CD8-positive, alpha-beta memory T cell (primary cell): ENCODE data around the gene CACNA2D1. TPM values are rescaled to one million over a fixed set of nuclear protein-coding genes. Genes with fewer than 3 reads are reported as not detected.

Experiments
- CTCF ChIA-PET: fragments of 350-600 bp; sonication (Branson Sonifier 250); formaldehyde crosslinking; loops from one replicate; lab custom pipeline; 2021; ENCODE audit warnings: antibody characterized with exemption; lab: Charles Lee
- POLR2A ChIA-PET: fragments of 350-600 bp; sonication (Branson Sonifier 250); formaldehyde crosslinking; loops from one replicate; lab custom pipeline; 2021; ENCODE audit warnings: antibody characterized with exemption; lab: Charles Lee
- DNase-seq, 5 donors: peaks; one replicate each; pipeline versions ENCODE4 v3.0.0 to v3.0.0-alpha.2; 2020 to 2022; ENCODE audit warnings: mixed read lengths in 1 of 5
- H3K27ac ChIP-seq: one replicate; pipeline ENCODE4 v1.7.0; 2013; ENCODE audit warnings: low read depth, mild to moderate bottlenecking, low read length, moderate library complexity
- H3K27me3 ChIP-seq: 2 replicates; pipeline ENCODE4 v1.7.0; 2013; ENCODE audit warnings: low read length, mild to moderate bottlenecking; ENCODE audit not compliant: insufficient read depth, poor library complexity, severe bottlenecking
- H3K36me3 ChIP-seq: 2 replicates; pipeline ENCODE4 v1.7.0; 2013; ENCODE audit warnings: mild to moderate bottlenecking, low read length, moderate library complexity; ENCODE audit not compliant: insufficient read depth
- H3K4me1 ChIP-seq: 2 replicates; pipeline ENCODE4 v1.7.0; 2013; ENCODE audit warnings: mild to moderate bottlenecking, low read length, moderate library complexity; ENCODE audit not compliant: insufficient read depth
- H3K4me3 ChIP-seq: 2 replicates; pipeline ENCODE4 v1.7.0; 2013; ENCODE audit warnings: mild to moderate bottlenecking, low read length
- H3K9me3 ChIP-seq: 2 replicates; pipeline ENCODE4 v1.7.0; 2013; ENCODE audit warnings: mild to moderate bottlenecking, low read length
- H3K27ac Mint-ChIP-seq, 8 donors: one replicate each; pipeline ENCODE4 v1.8.0; 2020 to 2021; ENCODE audit warnings: mixed read lengths in 8 of 8, mild to moderate bottlenecking in 6 of 8, inconsistent platforms in 3 of 8, moderate library complexity in 3 of 8
- H3K27me3 Mint-ChIP-seq, 2 donors: one replicate each; pipeline ENCODE4 v1.8.0; 2020 to 2021; ENCODE audit warnings: mixed read lengths in 2 of 2, mild to moderate bottlenecking in 1 of 2, moderate library complexity in 1 of 2
- H3K36me3 Mint-ChIP-seq, 3 donors: one replicate each; pipeline ENCODE4 v1.8.0; 2020 to 2021; ENCODE audit warnings: mixed read lengths in 3 of 3, inconsistent platforms in 1 of 3, mild to moderate bottlenecking in 1 of 3
- H3K4me1 Mint-ChIP-seq, 3 donors: one replicate each; pipeline ENCODE4 v1.8.0; 2020 to 2021; ENCODE audit warnings: mixed read lengths in 3 of 3, inconsistent platforms in 1 of 3, mild to moderate bottlenecking in 1 of 3
- H3K4me3 Mint-ChIP-seq, 7 donors: one replicate each; pipeline ENCODE4 v1.8.0; 2020 to 2021; ENCODE audit warnings: mixed read lengths in 7 of 7, mild to moderate bottlenecking in 6 of 7, moderate library complexity in 4 of 7, inconsistent platforms in 2 of 7
- H3K9me3 Mint-ChIP-seq, 5 donors: one replicate each; pipeline ENCODE4 v1.8.0; 2020 to 2022; ENCODE audit warnings: mixed read lengths in 5 of 5, mild to moderate bottlenecking in 3 of 5, moderate library complexity in 2 of 5, inconsistent platforms in 1 of 5
- polyA plus RNA-seq: library from polyadenylated mRNA; unstranded; fragments of 300-500 nt; fragmentation: Illumina TruSeq; gene quantifications from one replicate; pipeline ENCODE4 v1.2.3, GENCODE V29; 2021
- total RNA-seq, 2 experiments: library from RNA; stranded (reverse); gene quantifications; one replicate each; pipeline ENCODE4 v1.2.3, GENCODE V29; 2021

CACNA2D1 gene
- total and polyA plus RNA-seq, 3 experiments from 2014 or later = not detected

- Histone ChIP-seq H3K4me1 (no peaks in the 10 kb centered on the region), H3K27ac (no peak overlapping the region), H3K27me3 (no peaks in the 10 kb centered on the region), H3K9me3 (no peaks in the 10 kb centered on the region), H3K4me3 (no peak overlapping the region), H3K36me3 (no peaks in the 10 kb centered on the region)
- Mint-ChIP-seq H3K4me3 (no peak overlapping the region), H3K27ac (no peak overlapping the region), H3K27me3 (no peaks in the 10 kb centered on the region), H3K36me3 (no peaks in the 10 kb centered on the region), H3K4me1 (no peaks in the 10 kb centered on the region), H3K9me3 (peaks cover 0 to 19% (median 0%) of the 10 kb centered on the region in 5 donors)
- CTCF ChIA-PET = no interaction called here
- POLR2A ChIA-PET = no interaction called here
- DNase-seq = no peak
Observed at GRCh38 chr7:82244947-82245517, 198.5 kb downstream of the CACNA2D1 start.

GRCh38 chr7:82241356-82241755 lies 202.2 kb downstream of the CACNA2D1 start:
- no peaks in the 10 kb centered on the region for H3K27me3 Mint-ChIP-seq
- H3K27me3 ChIP-seq = no peaks in the 10 kb centered on the region
- H3K4me3 ChIP-seq = no peak overlapping the region
- no peaks in the 10 kb centered on the region for H3K36me3 ChIP-seq
- no peaks in the 10 kb centered on the region for H3K4me1 Mint-ChIP-seq
- no peak overlapping the region for H3K27ac ChIP-seq
- ChIA-PET CTCF (no interaction called here), POLR2A (no interaction called here)
- no peaks in the 10 kb centered on the region for H3K9me3 ChIP-seq
- H3K9me3 Mint-ChIP-seq = peaks cover 0 to 19% (median 0%) of the 10 kb centered on the region in 5 donors
- H3K27ac Mint-ChIP-seq = no peak overlapping the region
- H3K4me3 Mint-ChIP-seq = no peak overlapping the region
- H3K4me1 ChIP-seq = no peaks in the 10 kb centered on the region
- no peak for DNase-seq
- H3K36me3 Mint-ChIP-seq = no peaks in the 10 kb centered on the region

- no peaks in the 10 kb centered on the region for H3K4me1 ChIP-seq
- H3K9me3 ChIP-seq = no peaks in the 10 kb centered on the region
- no peaks in the 10 kb centered on the region for H3K36me3 Mint-ChIP-seq
- H3K36me3 ChIP-seq = no peaks in the 10 kb centered on the region
- no peak overlapping the region for H3K4me3 ChIP-seq
- H3K4me3 Mint-ChIP-seq = no peak overlapping the region
- H3K4me1 Mint-ChIP-seq = no peaks in the 10 kb centered on the region
- H3K27ac ChIP-seq = no peak overlapping the region
- no peak for DNase-seq
- H3K27ac Mint-ChIP-seq = no peak overlapping the region
- H3K27me3 ChIP-seq = no peaks in the 10 kb centered on the region
- H3K9me3 Mint-ChIP-seq = no peaks in the 10 kb centered on the region
- POLR2A ChIA-PET = no interaction called here
- H3K27me3 Mint-ChIP-seq = no peaks in the 10 kb centered on the region
- CTCF ChIA-PET = no interaction called here
Observed at GRCh38 chr7:82235713-82236112, 207.9 kb downstream of the CACNA2D1 start.

- ChIA-PET POLR2A (no interaction called here), CTCF (no interaction called here)
- Histone ChIP-seq H3K4me3 (no peak overlapping the region), H3K36me3 (no peaks in the 10 kb centered on the region), H3K27me3 (no peaks in the 10 kb centered on the region), H3K9me3 (no peaks in the 10 kb centered on the region), H3K27ac (no peak overlapping the region), H3K4me1 (no peaks in the 10 kb centered on the region)
- no peaks in the 10 kb centered on the region for H3K36me3 Mint-ChIP-seq
- H3K27ac Mint-ChIP-seq = no peak overlapping the region
- H3K9me3 Mint-ChIP-seq = no peaks in the 10 kb centered on the region
- DNase-seq = no peak
- H3K27me3 Mint-ChIP-seq = no peaks in the 10 kb centered on the region
- H3K4me3 Mint-ChIP-seq = no peak overlapping the region
- no peaks in the 10 kb centered on the region for H3K4me1 Mint-ChIP-seq
Observed at GRCh38 chr7:82234457-82235049, 209.0 kb downstream of the CACNA2D1 start.

- Histone ChIP-seq H3K27ac (no peak overlapping the region), H3K4me3 (no peak overlapping the region), H3K36me3 (no peaks in the 10 kb centered on the region), H3K9me3 (no peaks in the 10 kb centered on the region), H3K4me1 (no peaks in the 10 kb centered on the region), H3K27me3 (no peaks in the 10 kb centered on the region)
- DNase-seq = no peak
- Mint-ChIP-seq H3K27me3 (no peaks in the 10 kb centered on the region), H3K4me1 (no peaks in the 10 kb centered on the region), H3K27ac (no peak overlapping the region), H3K4me3 (no peak overlapping the region), H3K36me3 (no peaks in the 10 kb centered on the region), H3K9me3 (peaks cover 0 to 2% (median 1%) of the 10 kb centered on the region in 5 donors)
- CTCF ChIA-PET = no interaction called here
- POLR2A ChIA-PET = no interaction called here
Observed at GRCh38 chr7:82230811-82231581, 212.6 kb downstream of the CACNA2D1 start.

- Mint-ChIP-seq H3K27me3 (no peaks in the 10 kb centered on the region), H3K27ac (peak overlapping the region in 1 of 8 donors; percentile 3), H3K9me3 (peaks cover 0 to 4% (median 2%) of the 10 kb centered on the region in 5 donors), H3K4me1 (no peaks in the 10 kb centered on the region), H3K4me3 (no peak overlapping the region), H3K36me3 (no peaks in the 10 kb centered on the region)
- POLR2A ChIA-PET = no interaction called here
- Histone ChIP-seq H3K36me3 (no peaks in the 10 kb centered on the region), H3K4me1 (no peaks in the 10 kb centered on the region), H3K4me3 (no peak overlapping the region), H3K27ac (no peak overlapping the region), H3K9me3 (no peaks in the 10 kb centered on the region), H3K27me3 (no peaks in the 10 kb centered on the region)
- CTCF ChIA-PET = no interaction called here
- DNase-seq = no peak
Observed at GRCh38 chr7:82229164-82229563, 214.4 kb downstream of the CACNA2D1 start.

- Mint-ChIP-seq H3K4me1 (no peaks in the 10 kb centered on the region), H3K9me3 (peaks cover 0 to 4% (median 2%) of the 10 kb centered on the region in 5 donors), H3K4me3 (no peak overlapping the region), H3K36me3 (no peaks in the 10 kb centered on the region), H3K27me3 (no peaks in the 10 kb centered on the region), H3K27ac (no peak overlapping the region)
- ChIA-PET CTCF (no interaction called here), POLR2A (no interaction called here)
- Histone ChIP-seq H3K27ac (no peak overlapping the region), H3K36me3 (no peaks in the 10 kb centered on the region), H3K9me3 (no peaks in the 10 kb centered on the region), H3K4me1 (no peaks in the 10 kb centered on the region), H3K27me3 (no peaks in the 10 kb centered on the region), H3K4me3 (no peak overlapping the region)
- no peak for DNase-seq
Observed at GRCh38 chr7:82226191-82226590, 217.4 kb downstream of the CACNA2D1 start.

GRCh38 chr7:82224529-82224928 lies 219.0 kb downstream of the CACNA2D1 start:
- H3K9me3 Mint-ChIP-seq = peaks cover 0 to 4% (median 2%) of the 10 kb centered on the region in 5 donors
- Histone ChIP-seq H3K27ac (no peak overlapping the region), H3K36me3 (no peaks in the 10 kb centered on the region), H3K27me3 (no peaks in the 10 kb centered on the region), H3K4me3 (no peak overlapping the region), H3K4me1 (no peaks in the 10 kb centered on the region), H3K9me3 (no peaks in the 10 kb centered on the region)
- no peak overlapping the region for H3K27ac Mint-ChIP-seq
- H3K36me3 Mint-ChIP-seq = no peaks in the 10 kb centered on the region
- ChIA-PET POLR2A (no interaction called here), CTCF (no interaction called here)
- H3K27me3 Mint-ChIP-seq = no peaks in the 10 kb centered on the region
- no peak overlapping the region for H3K4me3 Mint-ChIP-seq
- DNase-seq = no peak
- no peaks in the 10 kb centered on the region for H3K4me1 Mint-ChIP-seq
